ENCODE measurements around the gene S1PR5.

Gene S1PR5

GRCh38 chr19:10513223-10513622, 4.0 kb downstream of the S1PR5 start:
- DNase-seq (ENCODE audit: extremely low read depth, low read depth): no peak
- TF ChIP-seq, protein P1, sequence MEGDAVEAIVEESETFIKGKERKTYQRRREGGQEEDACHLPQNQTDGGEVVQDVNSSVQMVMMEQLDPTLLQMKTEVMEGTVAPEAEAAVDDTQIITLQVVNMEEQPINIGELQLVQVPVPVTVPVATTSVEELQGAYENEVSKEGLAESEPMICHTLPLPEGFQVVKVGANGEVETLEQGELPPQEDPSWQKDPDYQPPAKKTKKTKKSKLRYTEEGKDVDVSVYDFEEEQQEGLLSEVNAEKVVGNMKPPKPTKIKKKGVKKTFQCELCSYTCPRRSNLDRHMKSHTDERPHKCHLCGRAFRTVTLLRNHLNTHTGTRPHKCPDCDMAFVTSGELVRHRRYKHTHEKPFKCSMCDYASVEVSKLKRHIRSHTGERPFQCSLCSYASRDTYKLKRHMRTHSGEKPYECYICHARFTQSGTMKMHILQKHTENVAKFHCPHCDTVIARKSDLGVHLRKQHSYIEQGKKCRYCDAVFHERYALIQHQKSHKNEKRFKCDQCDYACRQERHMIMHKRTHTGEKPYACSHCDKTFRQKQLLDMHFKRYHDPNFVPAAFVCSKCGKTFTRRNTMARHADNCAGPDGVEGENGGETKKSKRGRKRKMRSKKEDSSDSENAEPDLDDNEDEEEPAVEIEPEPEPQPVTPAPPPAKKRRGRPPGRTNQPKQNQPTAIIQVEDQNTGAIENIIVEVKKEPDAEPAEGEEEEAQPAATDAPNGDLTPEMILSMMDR (IDR thresholded peaks at IDR 0.05; ENCODE audit: low read depth, low read length): no peak

DNA sequence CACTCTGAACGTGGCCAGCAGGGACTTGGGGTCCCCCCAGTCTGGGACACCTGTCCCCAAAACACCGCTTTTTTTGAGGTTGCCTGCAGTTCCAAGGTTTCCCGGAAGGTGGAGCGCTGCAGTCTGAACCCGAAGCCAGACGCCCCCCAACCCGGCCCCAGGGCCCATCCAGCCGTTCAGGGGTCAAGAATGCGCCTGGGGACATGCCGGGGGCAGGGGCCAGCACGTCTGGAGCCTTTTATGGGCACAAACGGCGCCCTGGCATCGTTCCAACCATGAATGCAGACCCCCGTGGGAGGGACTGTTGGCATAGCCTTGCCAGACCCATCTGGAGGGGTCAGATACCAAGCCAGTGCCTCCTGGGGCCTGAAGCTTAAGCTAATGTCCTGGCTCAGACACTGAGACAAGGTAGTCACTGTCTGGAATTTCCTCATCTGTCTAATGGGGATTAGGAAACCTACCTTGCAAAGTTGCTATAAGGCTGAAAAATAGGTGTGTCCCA, 6.9 kb downstream of the S1PR5 start:
- DNase-seq (ENCODE audit: extremely low read depth, low read depth): no peak
- TF ChIP-seq, protein P1 (IDR thresholded peaks at IDR 0.05; ENCODE audit: low read depth, low read length): peak; percentile 76

DNA sequence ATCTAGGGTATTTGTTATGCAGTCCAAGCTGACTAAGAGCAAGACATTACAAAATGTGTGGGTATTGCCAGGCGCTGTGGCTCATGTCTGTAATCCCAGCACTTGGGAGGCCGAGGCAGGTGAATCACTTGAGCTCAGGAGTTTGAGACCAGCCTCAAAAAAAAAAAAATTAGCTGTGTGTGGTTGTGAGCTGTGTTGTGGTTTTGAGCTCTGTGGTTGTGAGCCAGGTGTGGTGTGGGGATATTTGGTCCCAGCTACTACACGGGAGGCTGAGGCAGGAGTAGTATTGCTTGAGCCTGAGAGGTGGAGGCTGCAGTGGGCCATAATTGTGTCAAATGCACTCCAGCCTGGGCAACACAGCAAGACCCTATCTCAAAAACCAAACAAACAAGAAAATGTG, 8.5 kb downstream of the S1PR5 start:
- no peak for DNase-seq (ENCODE audit: extremely low read depth, low read depth)
- TF ChIP-seq, protein P1 (IDR thresholded peaks at IDR 0.05; ENCODE audit: low read depth, low read length): no peak

DNA sequence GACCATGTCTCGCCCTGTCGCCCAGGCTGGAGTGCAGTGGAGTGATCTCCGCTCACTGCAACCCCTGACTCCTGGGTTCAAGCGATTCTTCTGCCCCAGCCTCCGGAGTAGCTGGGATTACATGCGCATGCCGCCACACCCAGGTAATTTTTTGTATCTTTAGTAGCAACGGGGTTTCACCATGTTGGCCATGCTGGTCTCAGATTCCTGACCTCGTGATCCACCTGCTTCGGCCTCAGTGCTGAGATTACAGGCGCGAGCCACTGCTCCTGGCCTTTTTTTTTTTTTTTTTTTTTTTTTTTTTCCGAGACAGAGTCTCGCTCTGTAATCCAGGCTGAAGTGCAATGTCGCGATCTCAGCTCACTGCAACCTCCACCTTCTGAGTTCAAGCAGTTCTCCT, 9.2 kb downstream of the S1PR5 start:
- no peak for DNase-seq (ENCODE audit: extremely low read depth, low read depth)
- TF ChIP-seq, protein P1 (IDR thresholded peaks at IDR 0.05; ENCODE audit: low read depth, low read length): no peak

DNA sequence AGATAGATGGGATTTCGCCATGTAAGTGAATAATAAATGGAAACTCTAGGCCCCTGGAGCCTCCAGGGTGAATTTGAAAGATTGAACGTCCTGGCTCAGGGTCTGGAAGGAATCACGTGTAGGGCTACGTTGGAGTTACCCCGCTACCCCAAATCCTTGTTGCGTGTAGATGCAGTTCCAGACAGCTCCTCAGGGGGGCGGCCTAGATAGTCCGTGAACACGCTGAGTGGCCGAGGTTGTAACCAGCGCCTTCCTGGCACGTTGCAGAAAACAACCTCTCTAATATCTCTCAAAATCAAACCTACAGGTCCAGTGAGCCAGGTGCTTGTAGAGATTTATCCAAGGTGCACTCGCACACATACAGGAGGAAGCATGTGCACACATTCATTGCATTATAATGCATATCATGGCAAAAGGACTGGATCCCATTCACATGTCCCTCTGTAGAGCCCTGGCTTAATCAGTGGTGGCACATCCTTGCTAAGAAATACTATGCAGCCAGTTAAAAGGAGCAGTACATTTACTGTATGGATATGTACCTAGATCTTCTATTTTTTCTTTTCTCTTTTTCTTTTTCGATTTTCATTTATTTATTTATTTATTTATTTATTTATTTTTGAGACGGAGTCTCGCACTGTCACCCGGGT, 11.5 kb downstream of the S1PR5 start:
- no peak for DNase-seq (ENCODE audit: extremely low read depth, low read depth)
- TF ChIP-seq, protein P1 (IDR thresholded peaks at IDR 0.05; ENCODE audit: low read depth, low read length): peak; percentile 79

- TF ChIP-seq, protein P1 (IDR thresholded peaks at IDR 0.05; ENCODE audit: low read depth, low read length): no peak
- DNase-seq (ENCODE audit: extremely low read depth, low read depth): no peak
These were observed 14.1 kb downstream of the S1PR5 start, which contains the start of gene KEAP1 for GRCh38 chr19:10503002-10503789. Gene KEAP1 (minus strand): TSS chr19:10503356. CDS start chr19:10500033, 3,323 bp downstream.

DNA sequence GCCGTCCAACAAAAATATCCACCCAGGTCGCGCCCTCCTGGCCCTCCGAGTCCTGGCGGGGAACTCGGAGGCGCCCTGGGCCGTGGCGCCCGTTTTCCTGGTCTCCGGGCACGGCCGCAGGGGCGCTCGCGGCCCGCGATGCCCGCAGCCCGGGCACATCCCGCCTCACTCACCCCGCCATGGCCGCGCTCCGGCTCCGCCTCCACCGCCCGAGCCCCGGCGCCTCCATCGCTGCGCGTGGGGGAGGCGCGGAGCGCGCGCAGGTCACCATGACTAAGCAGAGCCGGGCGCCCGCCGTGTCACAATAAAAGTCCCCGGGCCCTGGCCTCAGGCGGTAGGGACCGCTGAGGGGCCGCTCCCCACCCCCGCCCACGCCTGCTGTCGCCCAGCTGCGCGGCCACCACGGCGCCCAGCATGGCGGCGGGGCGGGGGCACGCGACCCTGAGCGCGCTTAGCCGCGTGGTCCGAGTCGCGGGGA, 14.7 kb downstream of the S1PR5 start:
- DNase-seq (ENCODE audit: extremely low read depth, low read depth): peak; percentile 76
- TF ChIP-seq, protein P1 (IDR thresholded peaks at IDR 0.05; ENCODE audit: low read depth, low read length): no peak

All from AG09319 (cell line).